Activated T-cell treated with anti-CD3 and anti-CD28 coated beads, Interleukin-2, amount 50 U/mL, for 72 hours (primary cell): ENCODE data around the gene DHRS11. TPM values are rescaled to one million over a fixed set of nuclear protein-coding genes. Genes with fewer than 3 reads are reported as not detected.

Source experiments
- ATAC-seq, 2 donors: fragments of 150-1000 bp; cut with Tn5 transposase; replicated peaks in 1 of 2; 2 replicates each; pipeline ENCODE4 v1.10.0; 2021; ENCODE audit warnings: moderate library complexity in 2 of 2, mild to moderate bottlenecking in 1 of 2
- DNase-seq, 2 donors: peaks; one replicate each; pipeline ENCODE4 v3.0.0; 2021 to 2022; ENCODE audit warnings: mixed read lengths in 1 of 2
- H3K27ac Mint-ChIP-seq: one replicate; pipeline ENCODE4 v1.8.0; 2022; ENCODE audit warnings: mild to moderate bottlenecking, moderate library complexity, mixed read lengths
- H3K27me3 Mint-ChIP-seq: one replicate; pipeline ENCODE4 v1.8.0; 2022; ENCODE audit warnings: low read depth, mixed read lengths
- H3K36me3 Mint-ChIP-seq, 2 donors: one replicate each; pipeline ENCODE4 v1.8.0; 2022; ENCODE audit warnings: mixed read lengths in 2 of 2, mild to moderate bottlenecking in 1 of 2; ENCODE audit not compliant: insufficient read depth in 2 of 2
- H3K4me1 Mint-ChIP-seq: one replicate; pipeline ENCODE4 v1.8.0; 2022; ENCODE audit warnings: low read depth, mixed read lengths
- H3K4me3 Mint-ChIP-seq, 2 donors: one replicate each; pipeline ENCODE4 v1.8.0; 2022; ENCODE audit warnings: mild to moderate bottlenecking in 2 of 2, mixed read lengths in 2 of 2, moderate library complexity in 2 of 2
- H3K9me3 Mint-ChIP-seq, 2 donors: one replicate each; pipeline ENCODE4 v1.8.0; 2022; ENCODE audit warnings: mixed read lengths in 2 of 2
- total RNA-seq, 2 donors: library from RNA; stranded (reverse); gene quantifications; one replicate each; pipeline ENCODE4 v1.2.3, GENCODE V29; 2022

The DHRS11 gene
- total RNA-seq, 2 donors from 2014 or later, result 10.4 to 14.9 TPM

DNA sequence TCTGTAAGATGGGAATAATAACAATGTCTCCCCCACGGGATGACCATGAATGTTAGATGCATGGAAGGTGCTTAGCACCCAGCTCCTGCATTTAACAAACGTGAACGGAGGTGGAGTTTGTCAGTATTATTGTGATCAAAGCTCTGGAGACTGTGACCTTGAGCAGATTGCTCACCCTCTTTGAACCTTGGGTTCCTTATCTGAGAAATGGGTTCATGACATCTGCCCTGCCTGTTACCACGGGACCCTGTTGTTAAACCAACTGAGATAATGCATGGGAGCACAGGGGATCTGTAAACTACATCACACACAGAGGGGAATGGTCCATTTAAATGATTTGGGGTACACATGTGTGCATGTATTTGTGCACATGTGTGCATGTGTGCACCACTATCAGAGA, 39.3 kb downstream of the DHRS11 start:
- H3K4me1 Mint-ChIP-seq, result no peaks in the 10 kb centered on the region
- peaks cover 22% of the 10 kb centered on the region for H3K27me3 Mint-ChIP-seq
- no peaks in the 10 kb centered on the region for H3K36me3 Mint-ChIP-seq
- no peak overlapping the region for H3K4me3 Mint-ChIP-seq
- ATAC-seq (no peak), DNase-seq (no peak)
- H3K27ac Mint-ChIP-seq, result no peak overlapping the region
- H3K9me3 Mint-ChIP-seq, result no peaks in the 10 kb centered on the region

DNA sequence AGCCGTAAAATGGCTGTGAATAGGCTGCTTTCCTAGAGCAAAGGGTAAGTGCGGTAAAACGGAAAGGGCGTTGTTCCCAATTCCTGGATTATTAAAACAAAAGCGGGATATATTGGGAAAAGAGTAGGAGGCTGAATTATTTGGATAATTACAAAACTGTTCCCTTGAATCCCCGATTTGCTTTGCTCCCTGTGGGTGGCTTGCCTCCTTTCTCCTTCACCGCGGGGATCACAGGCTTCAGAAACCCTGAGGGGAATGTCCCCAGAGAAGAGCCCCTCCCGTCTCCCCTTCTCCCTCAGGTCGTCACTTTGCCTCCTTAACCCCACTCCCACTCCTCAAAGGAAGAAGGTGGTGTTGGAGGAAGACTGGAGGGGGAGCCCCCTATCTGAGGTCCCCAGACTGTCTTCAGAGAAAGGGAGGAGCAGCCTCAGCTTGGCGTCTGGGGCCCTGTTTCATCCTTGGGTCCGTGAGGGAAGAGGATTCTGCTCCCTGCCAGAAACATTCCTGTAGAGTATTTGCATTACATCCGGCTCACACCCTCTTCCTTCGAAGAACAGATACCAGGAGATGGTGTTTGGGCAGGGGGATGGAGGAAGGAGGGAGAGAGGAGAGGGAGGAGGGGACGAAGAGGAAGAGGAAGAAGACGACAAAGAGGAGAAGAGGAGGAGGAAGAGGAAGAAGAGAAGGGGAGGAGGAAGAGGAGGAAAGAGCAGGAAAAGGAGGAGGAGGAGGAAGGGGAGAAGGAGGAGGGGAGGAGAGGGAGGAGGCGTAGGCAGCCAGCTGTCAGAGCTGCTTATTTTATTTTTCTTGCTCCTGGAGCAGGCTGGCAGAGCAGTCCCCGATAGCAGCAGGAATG, 41.5 kb downstream of the DHRS11 start:
- no peaks in the 10 kb centered on the region for H3K9me3 Mint-ChIP-seq
- no peaks in the 10 kb centered on the region for H3K36me3 Mint-ChIP-seq
- no peak overlapping the region for H3K27ac Mint-ChIP-seq
- H3K4me3 Mint-ChIP-seq, result no peak overlapping the region
- ATAC-seq, result no peak
- peaks cover 29% of the 10 kb centered on the region for H3K27me3 Mint-ChIP-seq
- DNase-seq, result no peak
- no peaks in the 10 kb centered on the region for H3K4me1 Mint-ChIP-seq

GRCh38 chr17:36640346-36640745, 48.7 kb downstream of the DHRS11 start:
- Mint-ChIP-seq H3K27me3 (peaks cover 78% of the 10 kb centered on the region), H3K4me3 (no peak overlapping the region), H3K4me1 (peaks cover 12% of the 10 kb centered on the region), H3K27ac (no peak overlapping the region), H3K9me3 (no peaks in the 10 kb centered on the region), H3K36me3 (peaks cover 0 to 3% of the 10 kb centered on the region in 2 donors)
- no peak for ATAC-seq
- no peak for DNase-seq

GRCh38 chr17:36640836-36641235, 49.2 kb downstream of the DHRS11 start:
- Mint-ChIP-seq H3K4me1 (peaks cover 12% of the 10 kb centered on the region), H3K9me3 (no peaks in the 10 kb centered on the region), H3K27me3 (peaks cover 80% of the 10 kb centered on the region), H3K36me3 (peaks cover 0 to 3% of the 10 kb centered on the region in 2 donors), H3K4me3 (peak overlapping the region in 1 of 2 donors; percentile 26), H3K27ac (no peak overlapping the region)
- ATAC-seq (no peak), DNase-seq (no peak)

DNA sequence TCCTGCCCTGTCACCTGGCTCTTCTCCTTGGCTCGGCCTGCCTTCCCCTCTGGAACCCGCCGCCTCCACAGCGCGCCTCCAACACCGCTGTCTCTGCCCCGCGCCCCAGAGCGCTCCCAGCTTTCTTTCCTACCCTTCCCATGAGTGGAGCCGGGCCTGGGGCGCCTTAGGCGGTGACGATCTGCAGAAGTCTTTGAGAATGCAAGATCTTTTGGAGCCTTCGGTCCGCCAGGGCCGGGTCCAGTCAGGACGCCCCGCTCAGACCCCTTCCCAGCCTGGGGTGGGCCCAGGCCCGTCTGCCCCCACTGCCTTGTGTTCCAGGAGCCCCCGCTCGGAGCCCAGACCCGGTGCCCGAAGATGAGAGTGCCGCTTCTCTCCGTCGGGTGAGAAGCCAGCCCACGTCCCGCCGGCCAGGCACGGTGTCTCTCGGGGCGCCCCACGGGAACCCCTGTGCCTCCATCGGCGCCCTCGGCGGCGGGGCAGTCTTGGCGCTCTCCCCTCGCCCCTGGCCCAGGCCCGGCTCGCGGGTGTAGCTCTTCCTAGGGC, 49.7 kb downstream of the DHRS11 start:
- peaks cover 12% of the 10 kb centered on the region for H3K4me1 Mint-ChIP-seq
- DNase-seq (no peak), ATAC-seq (peak; percentile 28 to 31)
- peak overlapping the region; percentile 91 to 96 for H3K4me3 Mint-ChIP-seq
- peaks cover 0 to 3% of the 10 kb centered on the region in 2 donors for H3K36me3 Mint-ChIP-seq
- no peaks in the 10 kb centered on the region for H3K9me3 Mint-ChIP-seq
- H3K27me3 Mint-ChIP-seq, result peaks cover 86% of the 10 kb centered on the region
- no peak overlapping the region for H3K27ac Mint-ChIP-seq

- ATAC-seq, result peak; percentile 43 to 50
- H3K36me3 Mint-ChIP-seq, result peaks cover 0 to 3% of the 10 kb centered on the region in 2 donors
Measured at GRCh38 chr17:36641877-36642845, 50.5 kb downstream of the DHRS11 start.

GRCh38 chr17:36643086-36643685, 51.5 kb downstream of the DHRS11 start:
- ATAC-seq (peak in 1 of 2 donors; percentile 43), DNase-seq (no peak)
- Mint-ChIP-seq H3K27ac (no peak overlapping the region), H3K4me1 (peaks cover 12% of the 10 kb centered on the region), H3K9me3 (no peaks in the 10 kb centered on the region), H3K4me3 (peak overlapping the region; percentile 91 to 96), H3K36me3 (peaks cover 0 to 3% of the 10 kb centered on the region in 2 donors), H3K27me3 (peaks cover 87% of the 10 kb centered on the region)

More at GRCh38 chr17:36641877-36642845, 50.5 kb downstream of the DHRS11 start:
- no peak overlapping the region for H3K27ac Mint-ChIP-seq
- peak; percentile 8 to 15 for DNase-seq
- H3K27me3 Mint-ChIP-seq, result peaks cover 93% of the 10 kb centered on the region
- H3K9me3 Mint-ChIP-seq, result no peaks in the 10 kb centered on the region
- H3K4me1 Mint-ChIP-seq, result peaks cover 12% of the 10 kb centered on the region
- peak overlapping the region; percentile 91 to 96 for H3K4me3 Mint-ChIP-seq

GRCh38 chr17:36645422-36645821, 53.7 kb downstream of the DHRS11 start:
- Mint-ChIP-seq H3K27me3 (peaks cover 78% of the 10 kb centered on the region), H3K36me3 (peaks cover 0 to 3% of the 10 kb centered on the region in 2 donors), H3K4me3 (no peak overlapping the region), H3K4me1 (peaks cover 12% of the 10 kb centered on the region), H3K9me3 (no peaks in the 10 kb centered on the region), H3K27ac (no peak overlapping the region)
- no peak for DNase-seq
- no peak for ATAC-seq

GRCh38 chr17:36647636-36648035, 56.0 kb downstream of the DHRS11 start:
- no peak overlapping the region for H3K4me3 Mint-ChIP-seq
- H3K27ac Mint-ChIP-seq, result no peak overlapping the region
- no peak for ATAC-seq
- H3K4me1 Mint-ChIP-seq, result peaks cover 3% of the 10 kb centered on the region
- H3K36me3 Mint-ChIP-seq, result no peaks in the 10 kb centered on the region
- no peak for DNase-seq
- H3K27me3 Mint-ChIP-seq, result peaks cover 74% of the 10 kb centered on the region
- H3K9me3 Mint-ChIP-seq, result no peaks in the 10 kb centered on the region

- Mint-ChIP-seq H3K36me3 (no peaks in the 10 kb centered on the region), H3K27me3 (peaks cover 65% of the 10 kb centered on the region), H3K4me3 (no peak overlapping the region), H3K27ac (no peak overlapping the region), H3K4me1 (no peaks in the 10 kb centered on the region), H3K9me3 (no peaks in the 10 kb centered on the region)
- ATAC-seq (no peak), DNase-seq (no peak)
Measured at GRCh38 chr17:36650096-36650775, 58.6 kb downstream of the DHRS11 start.
